Upper lobe of left lung (tissue), 6 donors: ENCODE results near the gene THSD7A. TPM values are rescaled to one million over a fixed set of nuclear protein-coding genes. Genes with fewer than 3 reads are reported as not detected.

Experiments
- ATAC-seq, 2 donors: fragments of 200-7000 bp; cut with Tn5 transposase; one replicate each; pipeline ENCODE4 v1.9.1; 2022; ENCODE audit warnings: mild to moderate bottlenecking in 2 of 2, moderate library complexity in 2 of 2; ENCODE audit not compliant: low FRiP score in 2 of 2
- DNase-seq, 2 donors: peaks; one replicate each; pipeline ENCODE4 v3.0.0-alpha.2; 2019 to 2020
- H3K27ac ChIP-seq, 4 donors: fragments of 200-600 bp; sonication (generic); one replicate each; pipeline ENCODE4 v1.5.1; 2016 to 2019
- H3K27me3 ChIP-seq, 4 donors: fragments of 200-600 bp; sonication (generic); one replicate each; pipeline ENCODE4 v1.5.1; 2017 to 2019
- H3K36me3 ChIP-seq, 4 donors: fragments of 200-600 bp; sonication (generic); one replicate each; pipeline ENCODE4 v1.5.1; 2016 to 2019
- H3K4me1 ChIP-seq, 4 donors: fragments of 200-600 bp; sonication (generic); one replicate each; pipeline ENCODE4 v1.5.1; 2018 to 2019
- H3K4me3 ChIP-seq, 4 donors: fragments of 200-600 bp; sonication (generic); one replicate each; pipeline ENCODE4 v1.5.1; 2017 to 2019; ENCODE audit warnings: mild to moderate bottlenecking in 2 of 4, moderate library complexity in 1 of 4
- H3K9me3 ChIP-seq, 4 donors: fragments of 200-600 bp; sonication (generic); one replicate each; pipeline ENCODE4 v1.5.1; 2018 to 2019
- EP300 ChIP-seq, 4 donors: sonication (generic); formaldehyde crosslinking; IDR thresholded peaks; one replicate each; pipeline ENCODE4 v1.5.1; 2017; ENCODE audit warnings: antibody characterized with exemption in 4 of 4, control low read depth in 2 of 4
- POLR2A ChIP-seq, 4 donors: fragments of 450-650 bp; IDR thresholded peaks; one replicate each; pipeline ENCODE4 v1.5.1; 2016 to 2017; ENCODE audit warnings: antibody characterized with exemption in 4 of 4, mild to moderate bottlenecking in 2 of 4
- POLR2AphosphoS5 ChIP-seq, 2 donors: sonication (generic); formaldehyde crosslinking; IDR thresholded peaks; one replicate each; pipeline ENCODE4 v1.5.1; 2017; ENCODE audit warnings: antibody characterized with exemption in 2 of 2
- whole genome bisulfite sequencing, 2 donors: methylation state at CpG; one replicate each; pipeline ENCODE4 v1.1.5; 2017 to 2018; 5-methylcytosine and 5-hydroxymethylcytosine counted together
- total RNA-seq, 6 donors: library from RNA; depleted of rRNA in 4 of 6; stranded (reverse); fragments of >200 nt in 4 of 6; gene quantifications; one replicate each; pipeline versions ENCODE4 v1.1.0 to v1.2.1, GENCODE V29; 2016 to 2021
- TF ChIP-seq, protein P1 (sequence below), 6 experiments: fragments of 450-650 bp in 4 of 6; fragments of 200-600 bp in 2 of 6; sonication (generic) in 2 of 6; IDR thresholded peaks; one replicate each; pipeline ENCODE4 v1.5.1; 2016 to 2019; ENCODE audit warnings: antibody characterized with exemption in 6 of 6
- donor health status: DM: no; HTN: no; CAD: no; lungs with moderate emphysema.
- donor health status: DM: no; HTN: yes; CAD: no; lungs with severe emphysema.

Gene THSD7A
- total RNA-seq, 6 donors from 2014 or later, result 5.1 to 15.7 (median 7.0) TPM

DNA sequence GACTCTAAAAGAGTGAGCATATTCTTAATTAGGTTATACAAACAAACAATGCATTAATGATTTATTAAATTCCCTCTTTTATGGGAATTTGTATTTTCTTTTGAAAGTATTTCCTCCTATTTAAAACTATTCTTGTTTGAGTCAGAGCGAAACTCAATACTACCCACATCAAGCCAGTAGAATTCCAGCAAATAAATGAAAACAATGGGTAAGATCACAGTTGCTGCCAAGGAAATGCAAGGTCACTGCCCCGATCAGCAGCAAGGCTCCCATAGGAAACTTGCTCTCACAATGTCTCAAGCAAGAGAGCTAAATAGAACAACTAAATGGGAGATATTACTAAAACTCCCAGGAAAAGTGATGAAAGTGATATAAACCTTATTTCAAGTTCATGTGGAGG, 206.3 kb downstream of the THSD7A start:
- no peak for DNase-seq
- Histone ChIP-seq H3K27me3 (no peaks in the 10 kb centered on the region), H3K36me3 (no peaks in the 10 kb centered on the region), H3K4me1 (no peaks in the 10 kb centered on the region), H3K4me3 (no peak overlapping the region), H3K9me3 (peaks cover 0 to 5% (median 0%) of the 10 kb centered on the region in 4 donors), H3K27ac (no peak overlapping the region)
- 59 to 60% methylated on average over 2 of the region's 2 CpGs for WGBS, 2 donors
- TF ChIP-seq POLR2AphosphoS5 (IDR thresholded peaks at IDR 0.05) (no peak), EP300 (IDR thresholded peaks at IDR 0.05) (no peak), POLR2A (IDR thresholded peaks at IDR 0.05) (no peak)
- TF ChIP-seq, protein P1, sequence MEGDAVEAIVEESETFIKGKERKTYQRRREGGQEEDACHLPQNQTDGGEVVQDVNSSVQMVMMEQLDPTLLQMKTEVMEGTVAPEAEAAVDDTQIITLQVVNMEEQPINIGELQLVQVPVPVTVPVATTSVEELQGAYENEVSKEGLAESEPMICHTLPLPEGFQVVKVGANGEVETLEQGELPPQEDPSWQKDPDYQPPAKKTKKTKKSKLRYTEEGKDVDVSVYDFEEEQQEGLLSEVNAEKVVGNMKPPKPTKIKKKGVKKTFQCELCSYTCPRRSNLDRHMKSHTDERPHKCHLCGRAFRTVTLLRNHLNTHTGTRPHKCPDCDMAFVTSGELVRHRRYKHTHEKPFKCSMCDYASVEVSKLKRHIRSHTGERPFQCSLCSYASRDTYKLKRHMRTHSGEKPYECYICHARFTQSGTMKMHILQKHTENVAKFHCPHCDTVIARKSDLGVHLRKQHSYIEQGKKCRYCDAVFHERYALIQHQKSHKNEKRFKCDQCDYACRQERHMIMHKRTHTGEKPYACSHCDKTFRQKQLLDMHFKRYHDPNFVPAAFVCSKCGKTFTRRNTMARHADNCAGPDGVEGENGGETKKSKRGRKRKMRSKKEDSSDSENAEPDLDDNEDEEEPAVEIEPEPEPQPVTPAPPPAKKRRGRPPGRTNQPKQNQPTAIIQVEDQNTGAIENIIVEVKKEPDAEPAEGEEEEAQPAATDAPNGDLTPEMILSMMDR (IDR thresholded peaks at IDR 0.05), result no peak
- no peak for ATAC-seq

DNA sequence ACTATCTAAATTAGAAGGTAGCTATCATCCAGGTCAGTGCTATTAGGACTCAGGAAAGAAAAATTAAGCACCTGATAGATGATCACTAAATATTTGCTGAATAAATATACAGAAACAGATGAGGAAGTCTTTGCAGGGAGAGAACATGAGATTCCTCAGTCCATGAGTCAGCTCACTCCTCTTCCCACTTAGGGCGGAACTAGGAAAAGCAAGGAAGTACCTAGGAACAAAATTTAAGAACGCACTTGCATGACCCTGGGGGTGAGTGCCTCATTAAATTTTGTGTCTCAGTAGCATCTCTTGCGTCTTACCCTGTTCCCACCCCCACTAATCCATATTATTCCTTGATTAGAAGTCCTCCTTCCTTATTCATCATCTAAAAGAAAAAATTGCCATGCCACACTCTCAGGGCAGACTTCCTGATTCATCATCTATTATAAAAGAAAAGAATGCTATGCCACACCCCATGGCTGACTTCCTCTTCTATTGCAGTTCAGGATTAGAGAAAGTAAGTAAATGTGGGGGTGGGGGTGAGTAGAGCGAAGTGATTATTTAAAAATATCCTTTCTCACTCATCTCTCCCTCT, 208.8 kb downstream of the THSD7A start:
- ATAC-seq (no peak), DNase-seq (no peak)
- TF ChIP-seq POLR2A (IDR thresholded peaks at IDR 0.05) (no peak), EP300 (IDR thresholded peaks at IDR 0.05) (no peak), POLR2AphosphoS5 (IDR thresholded peaks at IDR 0.05) (no peak)
- TF ChIP-seq, protein P1 (IDR thresholded peaks at IDR 0.05), result no peak
- H3K36me3 ChIP-seq, result no peaks in the 10 kb centered on the region
- H3K27me3 ChIP-seq, result no peaks in the 10 kb centered on the region
- WGBS, 2 donors, result 94 to 96% methylated on average over 4 of the region's 4 CpGs
- H3K4me1 ChIP-seq, result no peaks in the 10 kb centered on the region
- H3K9me3 ChIP-seq, result peaks cover 0 to 5% (median 0%) of the 10 kb centered on the region in 4 donors
- H3K27ac ChIP-seq, result no peak overlapping the region
- no peak overlapping the region for H3K4me3 ChIP-seq

GRCh38 chr7:11620406-11621253, 211.4 kb downstream of the THSD7A start:
- no peaks in the 10 kb centered on the region for H3K27me3 ChIP-seq
- H3K36me3 ChIP-seq, result no peaks in the 10 kb centered on the region
- WGBS, 2 donors, result 88 to 89% methylated on average over 5 of the region's 5 CpGs
- no peak overlapping the region for H3K4me3 ChIP-seq
- H3K27ac ChIP-seq, result no peak overlapping the region
- TF ChIP-seq POLR2A (IDR thresholded peaks at IDR 0.05) (no peak), POLR2AphosphoS5 (IDR thresholded peaks at IDR 0.05) (no peak), EP300 (IDR thresholded peaks at IDR 0.05) (no peak)
- TF ChIP-seq, protein P1 (IDR thresholded peaks at IDR 0.05), result no peak
- no peak for ATAC-seq
- DNase-seq, result no peak
- H3K4me1 ChIP-seq, result no peaks in the 10 kb centered on the region
- H3K9me3 ChIP-seq, result peaks cover 0 to 5% (median 0%) of the 10 kb centered on the region in 4 donors

DNA sequence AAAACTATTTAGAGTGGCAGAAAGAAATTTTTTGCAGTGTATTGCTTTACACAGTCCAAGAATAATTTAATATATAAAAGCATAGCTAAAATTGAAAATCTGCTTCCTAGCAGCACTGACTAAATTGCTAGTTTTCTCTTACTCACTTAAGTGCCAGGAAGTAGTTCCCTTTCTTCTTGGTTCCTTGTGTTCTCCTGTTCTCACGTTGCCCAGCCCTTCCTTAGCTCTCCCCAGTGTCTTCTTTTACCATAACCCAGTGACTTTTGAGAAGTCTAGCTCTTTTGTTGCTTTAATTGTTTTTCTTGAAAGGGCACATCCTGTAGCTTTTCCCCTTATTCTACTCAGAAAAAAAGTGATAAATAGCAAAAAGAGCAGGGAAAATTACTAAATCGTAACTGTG, 215.5 kb downstream of the THSD7A start:
- 57 to 74% methylated on average over 2 of the region's 2 CpGs for WGBS, 2 donors
- Histone ChIP-seq H3K9me3 (no peaks in the 10 kb centered on the region), H3K27ac (no peak overlapping the region), H3K27me3 (no peaks in the 10 kb centered on the region), H3K4me3 (no peak overlapping the region), H3K36me3 (no peaks in the 10 kb centered on the region), H3K4me1 (no peaks in the 10 kb centered on the region)
- no peak for ATAC-seq
- no peak for DNase-seq
- no peak for TF ChIP-seq EP300 (IDR thresholded peaks at IDR 0.05)
- no peak for TF ChIP-seq POLR2AphosphoS5 (IDR thresholded peaks at IDR 0.05)
- TF ChIP-seq, protein P1 (IDR thresholded peaks at IDR 0.05), result no peak
- TF ChIP-seq POLR2A (IDR thresholded peaks at IDR 0.05), result no peak
